Stimulated activated CD4-positive, alpha-beta T cell treated with anti-CD3 and anti-CD28 coated beads, TNF-alpha, amount 100 ng/mL, for 24 hours (primary cell): ENCODE measurements around the gene USHBP1.

Experiments used
- DNase-seq, 3 experiments: peaks; one replicate each; pipeline ENCODE4 v3.0.0-alpha.2; 2020; ENCODE audit warnings: low read depth in 3 of 3

USHBP1 gene

GRCh38 chr19:17211547-17212446, 52.7 kb downstream of the USHBP1 start:
- no peak for DNase-seq

- DNase-seq = no peak
Observed at GRCh38 chr19:17210296-17210695, 54.2 kb downstream of the USHBP1 start.

- peak in 2 of 3 experiments; percentile 11 to 65 for DNase-seq
Observed at GRCh38 chr19:17209126-17210036, 55.2 kb downstream of the USHBP1 start.

- no peak for DNase-seq
Observed at GRCh38 chr19:17206736-17207581, 57.6 kb downstream of the USHBP1 start.

GRCh38 chr19:17205237-17206140, 59.1 kb downstream of the USHBP1 start:
- DNase-seq = peak in 2 of 3 experiments; percentile 33 to 63

GRCh38 chr19:17202713-17203112, 61.8 kb downstream of the USHBP1 start:
- DNase-seq = no peak

- peak in 1 of 3 experiments; percentile 31 for DNase-seq
Observed at GRCh38 chr19:17202249-17202648, 62.3 kb downstream of the USHBP1 start.

- no peak for DNase-seq
Observed at GRCh38 chr19:17200408-17201079, 64.0 kb downstream of the USHBP1 start.
